B cell (primary cell): ENCODE data around the gene AGR3. TPM values are rescaled to one million over a fixed set of nuclear protein-coding genes. Genes with fewer than 3 reads are reported as not detected.

Experiments
- ATAC-seq: fragments of 200-7000 bp; cut with Tn5 transposase; one replicate; pipeline ENCODE4 v1.10.0; 2021; ENCODE audit warnings: low read depth, mild to moderate bottlenecking, moderate number of reproducible peaks, moderate library complexity
- CTCF ChIA-PET: fragments of 350-600 bp; sonication (Branson Sonifier 250); formaldehyde crosslinking; loops from one replicate; lab custom pipeline; 2021; ENCODE audit warnings: antibody characterized with exemption, inconsistent platforms; lab: Charles Lee
- POLR2A ChIA-PET: fragments of 350-600 bp; sonication (Branson Sonifier 250); formaldehyde crosslinking; loops from one replicate; lab custom pipeline; 2021; ENCODE audit warnings: antibody characterized with exemption; lab: Charles Lee
- DNase-seq: peaks from one replicate; pipeline ENCODE4 v3.0.0; 2013
- H2AFZ ChIP-seq: 2 replicates; pipeline ENCODE4 v1.6.1; 2012; ENCODE audit warnings: mild to moderate bottlenecking, low read depth, low read length; ENCODE audit not compliant: insufficient read depth, poor library complexity, severe bottlenecking
- H3K27ac ChIP-seq, 2 donors: 1 replicate in 1 of 2; 2 replicates in 1 of 2; pipeline ENCODE4 v1.5.1; 2012 to 2013; ENCODE audit warnings: low read length in 2 of 2, mild to moderate bottlenecking in 2 of 2, moderate library complexity in 1 of 2
- H3K27me3 ChIP-seq, 4 experiments: fragments of 200-600 bp in 1 of 4; sonication (generic) in 1 of 4; replicated peaks in 1 of 4; 1 replicate in 2 of 4; 2 replicates in 2 of 4; pipeline versions ENCODE4 v1.6.1 to v1.7.0; 2013 to 2016; ENCODE audit warnings: low read length in 3 of 4, mild to moderate bottlenecking in 2 of 4, mixed read lengths in 1 of 4, moderate library complexity in 1 of 4; ENCODE audit not compliant: insufficient read depth in 4 of 4, control insufficient read depth in 3 of 4; ENCODE audit errors: control extremely low read depth in 1 of 4
- H3K36me3 ChIP-seq, 2 experiments: replicated peaks in 1 of 2; 1 replicate in 1 of 2; 2 replicates in 1 of 2; pipeline versions ENCODE4 v1.6.1 to v1.7.1; 2013; ENCODE audit warnings: low read length in 1 of 2; ENCODE audit not compliant: insufficient read depth in 2 of 2, control insufficient read depth in 1 of 2; ENCODE audit errors: control extremely low read depth in 1 of 2, extremely low read depth in 1 of 2
- H3K4me1 ChIP-seq, 2 donors: fragments of 200-600 bp in 1 of 2; sonication (generic) in 1 of 2; 1 replicate in 1 of 2; 2 replicates in 1 of 2; pipeline versions ENCODE4 v1.5.1 to v1.6.1; 2013 to 2017; ENCODE audit warnings: low read length in 2 of 2; ENCODE audit not compliant: control insufficient read depth in 2 of 2, insufficient read depth in 2 of 2
- H3K4me2 ChIP-seq: replicated peaks from 2 replicates; pipeline ENCODE3; 2012; ENCODE audit warnings: mild to moderate bottlenecking, low read depth, low read length; ENCODE audit not compliant: poor library complexity, severe bottlenecking
- H3K4me3 ChIP-seq, 5 experiments: fragments of 200-600 bp in 1 of 5; sonication (generic) in 1 of 5; 1 replicate in 3 of 5; 2 replicates in 2 of 5; pipeline versions ENCODE4 v1.5.1 to v1.7.0; 2011 to 2016; ENCODE audit warnings: low read length in 4 of 5, mild to moderate bottlenecking in 4 of 5, low read depth in 2 of 5, control low read depth in 1 of 5, moderate library complexity in 1 of 5; ENCODE audit not compliant: insufficient read depth in 1 of 5; ENCODE audit errors: control extremely low read depth in 1 of 5, extremely low read depth in 1 of 5
- H3K79me2 ChIP-seq: fragments of 200-600 bp; sonication (generic); one replicate; pipeline ENCODE4 v1.6.0; 2016; ENCODE audit warnings: low read length; ENCODE audit not compliant: control insufficient read depth, insufficient read depth
- H3K9ac ChIP-seq: fragments of 200-600 bp; sonication (generic); 2 replicates; pipeline ENCODE4 v1.6.1; 2017; ENCODE audit warnings: mild to moderate bottlenecking, low read length, moderate library complexity
- H3K9me3 ChIP-seq, 3 donors: one replicate each; pipeline versions ENCODE4 v1.6.1 to v1.7.1; 2013; ENCODE audit warnings: low read length in 2 of 3; ENCODE audit not compliant: control insufficient read depth in 2 of 3, insufficient read depth in 1 of 3; ENCODE audit errors: control extremely low read depth in 1 of 3
- H4K20me1 ChIP-seq: 2 replicates; pipeline ENCODE4 v1.6.0; 2012; ENCODE audit warnings: mild to moderate bottlenecking, low read length; ENCODE audit not compliant: insufficient read depth, control insufficient read depth, poor library complexity, severe bottlenecking
- H3K27ac Mint-ChIP-seq: one replicate; pipeline ENCODE4 v1.8.0; 2021; ENCODE audit warnings: mixed read lengths
- H3K27me3 Mint-ChIP-seq: one replicate; pipeline ENCODE4 v1.8.0; 2021; ENCODE audit warnings: mixed read lengths
- H3K4me1 Mint-ChIP-seq: one replicate; pipeline ENCODE4 v1.8.0; 2021; ENCODE audit warnings: mixed read lengths
- H3K4me3 Mint-ChIP-seq: one replicate; pipeline ENCODE4 v1.8.0; 2021; ENCODE audit warnings: mixed read lengths
- H3K9me3 Mint-ChIP-seq: one replicate; pipeline ENCODE4 v1.8.0; 2022; ENCODE audit warnings: mixed read lengths; ENCODE audit not compliant: insufficient read depth
- EZH2 ChIP-seq: IDR thresholded peaks from 2 replicates; pipeline ENCODE4 v1.6.1; 2012; ENCODE audit warnings: borderline replicate concordance, low read depth, mild to moderate bottlenecking, moderate library complexity, low read length; ENCODE audit not compliant: insufficient read depth, poor library complexity, severe bottlenecking
- WGBS: methylation state at CpG from one replicate; pipeline ENCODE4 v1.1.5; 2013; ENCODE audit warnings: missing lambda C conversion rate; ENCODE audit not compliant: insufficient coverage; 5-methylcytosine and 5-hydroxymethylcytosine counted together
- intact Hi-C: fragments of 100-400 bp; cut with micrococcal nuclease; formaldehyde crosslinking; loops from one replicate; pipeline ENCODE4 v1.10.0; 2022
- polyA plus RNA-seq: library from polyadenylated mRNA; depleted of rRNA; stranded (reverse); fragments of >200 nt; gene quantifications from 2 replicates; pipeline ENCODE4 v1.2.3, GENCODE V29; 2012
- total RNA-seq, 2 donors: library from RNA; stranded (reverse); fragments of 120-200 nt in 1 of 2; gene quantifications; 1 replicate in 1 of 2; 2 replicates in 1 of 2; pipeline versions ENCODE4 v1.2.3 to v1.2.4, GENCODE V29; 2013 to 2022
- TF ChIP-seq, protein P1 (sequence below): fragments of 200-600 bp; IDR thresholded peaks from one replicate; pipeline ENCODE4 v1.8.0; 2022; ENCODE audit warnings: antibody characterized with exemption, mild to moderate bottlenecking

The AGR3 gene
- total and polyA plus RNA-seq, 2 donors (not counting 1 experiment from before 2014, with no cell fraction given), result not detected

DNA sequence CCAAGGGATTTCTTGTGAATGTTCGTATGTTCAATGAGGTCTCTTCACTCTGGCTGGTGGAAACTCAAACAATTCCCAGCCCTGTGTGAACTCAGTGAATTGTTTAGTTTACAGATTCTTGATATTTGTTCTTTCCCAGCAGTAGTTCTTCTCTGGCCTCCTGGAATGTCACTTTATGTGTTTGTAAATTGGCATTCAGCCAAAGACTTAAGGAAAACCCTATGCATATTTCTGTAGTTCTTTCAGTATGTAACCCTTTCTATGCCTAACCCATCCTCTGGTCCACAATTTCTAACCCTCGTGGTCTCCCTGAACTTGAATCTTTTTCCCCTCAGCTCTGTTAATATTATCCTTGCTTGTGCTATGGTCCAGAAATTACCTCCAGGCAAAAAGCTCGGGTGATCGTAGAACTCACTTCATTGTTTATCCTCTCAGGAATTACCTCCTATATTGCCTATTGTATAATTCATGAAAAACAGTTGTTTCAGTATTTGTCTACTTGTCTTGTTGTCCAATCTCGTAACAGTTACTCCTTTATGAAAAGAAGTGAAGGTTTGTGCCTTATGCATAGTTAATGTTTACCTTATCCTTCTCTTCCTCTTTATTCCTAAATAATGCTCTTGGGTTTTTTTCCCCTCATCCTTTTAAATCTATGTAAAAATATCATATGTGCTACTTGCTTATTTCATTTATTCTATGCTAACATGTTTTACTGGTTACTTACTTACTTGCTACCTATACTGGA is 23.7 kb upstream of the AGR3 start:
- no peak for ATAC-seq
- 83% methylated on average over 1 of the region's 5 CpGs for WGBS
- no peaks in the 10 kb centered on the region for H3K9me3 ChIP-seq
- no peak overlapping the region for H3K4me3 ChIP-seq
- H3K4me3 Mint-ChIP-seq, result no peak overlapping the region
- H3K27ac Mint-ChIP-seq, result no peak overlapping the region
- H3K27ac ChIP-seq, result no peak overlapping the region
- H3K27me3 Mint-ChIP-seq, result peaks cover 3% of the 10 kb centered on the region
- CTCF ChIA-PET, result interaction anchor here (2.1 kb wide), 1 partner anchor 13 kb away, joined by 6 read pairs; no protein-coding TSS in a partner anchor
- H3K36me3 ChIP-seq, result no peaks in the 10 kb centered on the region
- no peak overlapping the region for H2AFZ ChIP-seq
- POLR2A ChIA-PET, result no interaction called here
- no peaks in the 10 kb centered on the region for H4K20me1 ChIP-seq
- DNase-seq, result no peak
- intact Hi-C loops, result no loop called here
- H3K79me2 ChIP-seq, result no peaks in the 10 kb centered on the region
- H3K9me3 Mint-ChIP-seq, result no peaks in the 10 kb centered on the region
- H3K4me1 Mint-ChIP-seq, result no peaks in the 10 kb centered on the region
- H3K27me3 ChIP-seq, result no peaks in the 10 kb centered on the region
- no peaks in the 10 kb centered on the region for H3K4me1 ChIP-seq
- TF ChIP-seq EZH2, result no peak
- TF ChIP-seq, protein P1, sequence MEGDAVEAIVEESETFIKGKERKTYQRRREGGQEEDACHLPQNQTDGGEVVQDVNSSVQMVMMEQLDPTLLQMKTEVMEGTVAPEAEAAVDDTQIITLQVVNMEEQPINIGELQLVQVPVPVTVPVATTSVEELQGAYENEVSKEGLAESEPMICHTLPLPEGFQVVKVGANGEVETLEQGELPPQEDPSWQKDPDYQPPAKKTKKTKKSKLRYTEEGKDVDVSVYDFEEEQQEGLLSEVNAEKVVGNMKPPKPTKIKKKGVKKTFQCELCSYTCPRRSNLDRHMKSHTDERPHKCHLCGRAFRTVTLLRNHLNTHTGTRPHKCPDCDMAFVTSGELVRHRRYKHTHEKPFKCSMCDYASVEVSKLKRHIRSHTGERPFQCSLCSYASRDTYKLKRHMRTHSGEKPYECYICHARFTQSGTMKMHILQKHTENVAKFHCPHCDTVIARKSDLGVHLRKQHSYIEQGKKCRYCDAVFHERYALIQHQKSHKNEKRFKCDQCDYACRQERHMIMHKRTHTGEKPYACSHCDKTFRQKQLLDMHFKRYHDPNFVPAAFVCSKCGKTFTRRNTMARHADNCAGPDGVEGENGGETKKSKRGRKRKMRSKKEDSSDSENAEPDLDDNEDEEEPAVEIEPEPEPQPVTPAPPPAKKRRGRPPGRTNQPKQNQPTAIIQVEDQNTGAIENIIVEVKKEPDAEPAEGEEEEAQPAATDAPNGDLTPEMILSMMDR, result no peak
- H3K9ac ChIP-seq, result no peak overlapping the region
- no peak overlapping the region for H3K4me2 ChIP-seq

DNA sequence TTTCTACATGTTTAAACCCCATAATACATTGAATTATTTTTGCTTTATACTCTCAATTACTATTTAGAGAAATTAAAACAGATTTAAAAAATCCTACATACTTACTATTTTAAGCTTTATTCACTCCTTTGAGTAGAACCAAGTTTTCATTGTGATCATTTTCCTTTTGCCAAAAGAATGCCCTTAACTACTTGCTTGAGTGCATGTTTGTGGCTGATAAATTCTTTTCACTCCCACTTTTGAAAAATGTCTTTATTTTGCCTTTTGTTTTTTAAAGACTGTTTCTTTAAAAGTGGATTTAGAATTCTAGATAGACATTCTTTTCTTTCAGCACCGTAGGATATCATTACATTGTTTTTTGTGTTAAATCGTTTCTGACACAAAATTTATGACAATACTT is 22.3 kb upstream of the AGR3 start:
- no peaks in the 10 kb centered on the region for H3K27me3 ChIP-seq
- H3K4me3 Mint-ChIP-seq, result no peak overlapping the region
- no peaks in the 10 kb centered on the region for H3K4me1 ChIP-seq
- no peaks in the 10 kb centered on the region for H3K4me1 Mint-ChIP-seq
- no peak overlapping the region for H3K27ac ChIP-seq
- ChIA-PET CTCF (no interaction called here), POLR2A (no interaction called here)
- TF ChIP-seq, protein P1, result no peak
- H3K27me3 Mint-ChIP-seq, result peaks cover 3% of the 10 kb centered on the region
- H3K4me3 ChIP-seq, result no peak overlapping the region
- no CpG with 5 or more reads among the region's 2 CpGs for WGBS
- H3K36me3 ChIP-seq, result no peaks in the 10 kb centered on the region
- no peak overlapping the region for H2AFZ ChIP-seq
- no peaks in the 10 kb centered on the region for H3K9me3 Mint-ChIP-seq
- DNase-seq (no peak), ATAC-seq (no peak)
- H3K4me2 ChIP-seq, result no peak overlapping the region
- no peak overlapping the region for H3K27ac Mint-ChIP-seq
- no peak overlapping the region for H3K9ac ChIP-seq
- H3K79me2 ChIP-seq, result no peaks in the 10 kb centered on the region
- no peaks in the 10 kb centered on the region for H4K20me1 ChIP-seq
- H3K9me3 ChIP-seq, result peaks cover 0 to 5% (median under 1%) of the 10 kb centered on the region in 3 donors
- intact Hi-C loops, result no loop called here
